Activated CD4-positive, alpha-beta T cell treated with anti-CD3 and anti-CD28 coated beads, Interleukin-2, amount 50 U/mL, for 24 hours (primary cell): Measurements from ENCODE around the gene FAM163B.

Experiments used
- DNase-seq, 2 donors: peaks; one replicate each; pipeline ENCODE4 v3.0.0-alpha.2; 2020; ENCODE audit warnings: low read depth in 1 of 2, low spot score in 1 of 2

Gene FAM163B

GRCh38 chr9:133529457-133529856 is 79.7 kb downstream of the FAM163B start:
- DNase-seq = no peak

DNA sequence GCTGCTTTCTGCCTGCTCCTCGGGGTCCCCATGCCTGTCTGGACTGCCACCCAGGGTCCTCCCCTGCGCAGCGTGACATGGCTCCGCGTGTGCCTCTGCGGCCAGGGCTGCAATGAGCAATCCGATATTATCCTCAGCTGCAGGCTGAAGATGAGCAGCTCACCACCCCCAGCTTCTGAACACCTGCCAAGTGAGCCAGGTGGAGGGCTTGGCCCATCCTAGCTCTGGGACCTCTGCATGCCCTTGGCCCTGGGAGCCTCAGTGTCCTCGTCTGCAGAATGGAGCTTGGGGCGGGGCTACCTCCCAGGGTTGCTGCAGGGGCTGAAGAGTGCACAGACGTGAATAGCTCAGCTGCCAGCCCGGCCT is 80.3 kb downstream of the FAM163B start:
- no peak for DNase-seq

DNA sequence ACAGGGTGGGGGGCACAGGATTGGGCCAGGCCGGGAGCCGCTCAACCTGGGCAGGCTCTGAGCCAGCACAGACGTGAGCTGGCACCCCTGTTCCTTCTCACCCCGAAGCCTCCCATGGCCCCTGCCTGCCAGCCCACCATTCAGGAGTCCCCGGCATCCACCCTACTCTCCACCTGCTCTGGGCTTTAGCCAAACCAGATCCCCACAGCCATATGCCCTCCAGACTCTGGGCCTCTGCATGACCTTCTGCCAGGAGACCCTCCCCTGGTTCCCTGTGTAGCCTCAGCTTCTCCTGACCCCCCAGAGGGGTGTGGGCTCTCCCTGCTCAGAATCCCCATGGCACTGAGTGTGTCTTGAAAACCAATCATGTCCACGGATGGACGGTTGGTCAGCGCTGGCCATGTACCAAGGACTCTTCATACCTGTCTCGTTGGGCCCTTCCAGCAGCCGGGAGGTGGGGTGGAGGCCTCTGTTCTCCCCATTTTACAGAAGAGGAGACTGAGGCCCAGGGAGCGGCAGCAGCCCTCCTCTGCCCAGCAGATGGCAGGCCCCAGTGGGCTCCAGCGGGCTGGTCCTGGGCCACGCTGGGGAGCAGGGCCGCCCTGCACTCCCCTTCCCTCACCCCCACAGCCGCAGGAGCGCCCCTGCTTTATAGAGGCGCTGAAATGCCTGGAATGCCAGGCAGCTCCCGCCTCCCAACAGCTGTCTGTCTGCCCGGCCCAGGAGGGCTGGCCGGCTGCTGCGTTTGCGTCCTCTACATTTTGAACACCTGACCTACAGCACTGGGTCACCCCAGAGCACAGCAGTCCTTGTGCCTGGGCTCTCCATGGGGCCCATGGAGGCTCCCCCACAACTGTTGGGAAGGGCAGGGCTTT is 81.0 kb downstream of the FAM163B start:
- no peak for DNase-seq

DNA sequence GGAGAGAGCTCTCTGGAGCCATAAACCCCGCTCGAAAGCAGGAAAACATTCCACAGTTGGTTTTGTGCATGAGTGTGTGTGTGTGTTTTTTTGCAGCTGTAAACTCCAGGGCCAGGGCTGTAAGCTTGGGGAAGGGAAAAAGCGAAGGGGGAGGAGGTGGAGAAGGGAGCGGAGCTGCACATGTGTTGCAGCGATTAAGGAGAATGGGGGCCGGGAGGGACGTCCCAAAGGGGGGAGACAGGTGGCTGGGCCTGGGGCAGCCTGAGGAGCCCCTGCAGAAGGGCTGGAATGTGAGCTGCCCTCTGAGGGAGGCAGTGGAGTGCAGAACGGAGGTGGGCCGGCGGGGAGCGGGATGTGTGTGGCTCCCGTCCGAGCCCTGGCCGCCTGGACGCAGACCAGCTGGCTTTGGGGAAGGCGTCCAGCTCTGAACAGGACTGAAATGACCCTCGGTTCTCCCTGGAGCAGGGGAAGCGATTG is 81.7 kb downstream of the FAM163B start:
- no peak for DNase-seq
